Epidermal melanocyte (primary cell): ENCODE results near the gene SOX3.

ENCODE experiments used
- DNase-seq: peaks from one replicate; pipeline ENCODE4 v3.0.0; 2011; ENCODE audit warnings: low spot score; ENCODE audit not compliant: insufficient read length

Gene SOX3

GRCh38 chrX:140495739-140496138 lies 9.1 kb downstream of the SOX3 start:
- DNase-seq: no peak

- no peak for DNase-seq
Measured at GRCh38 chrX:140492066-140492994, 12.5 kb downstream of the SOX3 start.

GRCh38 chrX:140480765-140481164 lies 24.1 kb downstream of the SOX3 start:
- DNase-seq: no peak

GRCh38 chrX:140477987-140478386 lies 26.9 kb downstream of the SOX3 start:
- no peak for DNase-seq

- DNase-seq: no peak
Measured at GRCh38 chrX:140475025-140475424, 29.8 kb downstream of the SOX3 start.

- no peak for DNase-seq
Measured at GRCh38 chrX:140467211-140467610, 37.7 kb downstream of the SOX3 start.
